HG02840 (cell line): ENCODE measurements around the gene WFDC5.
"Not testable (repeated sequence)": the region's sequence is repeated elsewhere in the genome, so short reads cannot be mapped to it uniquely, and the experiment has no call there.

Experiments used
- ATAC-seq: cut with Tn5 transposase; IDR thresholded peaks from one replicate; pipeline ENCODE4 v1.9.1; 2021; ENCODE audit warnings: mild to moderate bottlenecking, moderate library complexity, moderate number of reproducible peaks; ENCODE audit not compliant: unreplicated experiment, low FRiP score

Gene WFDC5, protein sequence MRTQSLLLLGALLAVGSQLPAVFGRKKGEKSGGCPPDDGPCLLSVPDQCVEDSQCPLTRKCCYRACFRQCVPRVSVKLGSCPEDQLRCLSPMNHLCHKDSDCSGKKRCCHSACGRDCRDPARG

DNA sequence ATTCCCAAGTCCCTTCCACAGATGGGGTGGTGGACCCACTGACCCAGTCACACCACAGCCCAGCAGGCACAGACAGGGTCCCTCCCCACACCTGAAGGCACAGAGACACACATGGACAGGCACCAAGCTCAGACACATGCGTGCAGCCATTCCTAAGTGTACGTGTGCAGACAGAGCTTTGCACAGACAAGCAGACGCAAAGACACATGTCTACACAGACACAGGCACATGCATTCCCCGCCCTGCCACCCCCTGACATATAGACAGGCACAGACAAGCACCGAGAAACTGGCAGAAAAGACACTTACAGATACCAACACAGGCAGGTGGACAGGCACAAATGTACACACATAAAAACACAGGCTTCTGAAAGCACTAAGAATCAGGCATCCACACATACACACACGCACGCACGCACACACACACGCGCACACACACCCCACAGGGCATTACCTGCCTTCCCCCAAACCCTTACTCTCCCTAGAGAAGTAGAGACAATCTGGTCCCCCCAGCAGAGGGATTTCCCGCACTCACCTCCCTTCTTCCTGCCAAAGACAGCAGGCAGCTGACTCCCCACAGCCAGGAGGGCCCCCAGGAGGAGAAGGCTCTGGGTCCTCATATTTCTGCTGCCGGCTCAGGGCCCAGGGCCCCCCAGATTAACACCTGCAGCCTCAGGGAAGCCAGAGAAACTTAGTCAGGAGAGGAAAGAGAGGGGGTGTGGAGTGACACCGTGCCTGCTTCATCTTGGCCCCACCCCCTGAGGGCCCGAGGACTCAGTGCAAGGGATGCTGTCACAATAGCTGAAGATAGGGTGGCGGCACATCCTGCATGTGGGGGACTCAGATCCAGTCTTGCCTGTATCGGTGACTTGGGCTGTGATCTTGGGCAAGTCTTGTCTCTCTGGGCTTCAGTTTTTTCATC is at the start of gene WFDC5:
TSS of gene WFDC5 (minus strand) at position 710 of the 921 bp plus-strand sequence. CDS start at position 619, 91 bp downstream.
- no peak for ATAC-seq

DNA sequence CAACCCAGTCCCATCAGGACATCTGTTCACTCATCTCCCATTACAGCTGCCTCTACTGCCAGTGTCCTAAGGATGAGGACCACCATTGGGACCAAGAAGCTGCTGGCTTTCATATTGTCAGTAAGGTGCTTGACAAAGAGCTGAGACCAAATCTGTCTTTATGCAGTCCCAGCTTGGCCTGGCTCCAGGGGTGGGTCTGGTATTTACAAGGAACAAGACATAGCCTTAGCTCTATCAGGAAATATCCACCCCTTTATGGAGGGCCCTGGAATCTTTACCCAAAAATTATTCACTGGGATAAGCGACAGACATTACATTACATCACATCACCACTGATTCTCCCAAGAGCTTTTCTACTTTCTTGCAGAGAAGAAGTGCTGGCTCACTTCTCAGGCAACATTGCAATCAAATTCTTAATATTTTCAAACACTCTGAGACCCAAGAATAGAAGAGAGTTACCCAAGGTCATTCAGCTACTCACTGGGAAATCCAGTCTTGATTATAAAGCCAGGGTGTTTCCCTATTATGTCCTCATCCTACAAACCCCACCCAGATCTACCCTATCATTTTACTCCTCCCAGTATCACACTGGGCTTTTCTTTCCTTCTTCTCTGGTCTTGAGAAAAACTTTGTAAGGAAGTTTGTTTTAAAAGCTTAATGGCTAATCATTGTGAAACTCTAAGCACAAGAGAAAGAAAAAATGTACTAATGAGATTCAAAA is 48.3 kb upstream of the WFDC5 start:
- ATAC-seq, result no peak

DNA sequence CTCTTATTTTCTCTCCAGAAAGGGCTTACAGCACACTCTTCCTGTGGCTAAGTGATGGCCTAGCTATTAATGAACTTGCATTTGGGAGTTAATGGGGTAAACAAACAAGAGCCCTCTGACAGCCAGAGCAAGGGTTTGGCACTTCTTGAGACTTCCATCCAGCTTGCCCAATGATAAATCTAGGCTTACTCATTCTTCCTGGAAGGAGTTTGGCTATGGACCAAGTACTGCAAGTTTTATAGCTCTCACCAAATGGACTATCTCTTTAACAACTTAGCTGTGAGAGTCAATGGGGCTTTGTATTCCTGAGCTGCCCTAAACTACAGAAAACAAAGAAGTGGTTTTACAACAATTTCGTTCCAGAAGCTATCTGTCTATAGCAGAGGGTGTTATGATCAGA is 43.0 kb upstream of the WFDC5 start:
- ATAC-seq, result no peak

DNA sequence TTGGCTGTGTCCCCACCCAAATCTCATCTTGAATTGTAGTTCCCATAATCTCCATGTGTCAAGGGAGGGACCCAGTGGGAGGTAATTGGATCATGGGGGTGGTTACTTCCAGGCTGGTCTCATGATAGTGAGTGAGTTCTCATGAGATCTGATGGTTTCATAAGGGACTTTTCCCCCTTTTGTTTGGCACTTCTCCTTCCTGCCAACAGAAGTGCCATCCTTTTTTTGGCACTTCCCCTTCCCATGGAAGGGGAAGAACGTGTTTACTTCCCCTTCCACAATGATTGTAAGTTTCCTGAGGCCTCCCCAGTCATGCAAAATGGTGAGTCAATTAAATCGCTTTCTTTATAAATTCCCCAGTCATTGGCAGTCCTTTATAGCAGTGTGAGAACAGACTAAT is 41.7 kb upstream of the WFDC5 start:
- ATAC-seq, result no peak

DNA sequence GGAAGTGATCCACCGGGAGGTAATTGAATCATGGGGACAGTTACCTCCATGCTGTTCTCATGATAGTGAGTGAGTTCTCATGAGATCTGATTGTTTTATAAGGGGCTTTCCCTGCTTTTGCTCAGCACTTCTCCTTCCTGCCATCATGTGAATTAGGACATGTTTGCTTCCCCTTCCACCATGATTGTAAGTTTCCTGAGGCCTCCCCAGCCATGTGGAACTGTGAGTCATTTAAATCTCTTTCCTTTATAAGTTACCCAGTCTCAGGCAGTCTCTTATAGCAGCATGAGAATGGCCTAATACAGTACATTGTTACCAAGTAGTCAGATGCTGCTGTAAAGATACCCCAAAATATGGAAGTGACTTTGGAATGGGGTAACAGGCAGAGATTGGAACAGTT is 39.8 kb upstream of the WFDC5 start:
- not testable (repeated sequence) for ATAC-seq

DNA sequence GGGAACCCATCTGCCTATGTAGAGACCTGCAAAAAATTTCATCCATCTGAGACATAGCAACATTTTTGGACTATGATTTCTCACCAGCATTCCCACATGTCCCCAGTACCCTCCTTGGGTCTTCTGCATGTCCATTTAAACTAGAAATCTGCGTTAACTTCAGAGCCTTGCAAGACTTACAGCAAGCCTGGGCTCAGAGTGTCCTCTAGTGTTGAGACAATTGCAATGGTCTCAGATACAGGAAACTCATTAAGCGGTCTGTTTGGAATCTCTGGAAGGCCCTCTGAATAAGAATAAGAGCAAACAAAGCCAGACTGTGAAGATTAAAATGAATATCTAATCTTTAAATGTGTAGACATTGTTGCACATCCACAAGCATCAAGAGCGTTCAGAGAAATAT is 39.2 kb upstream of the WFDC5 start:
- no peak for ATAC-seq

DNA sequence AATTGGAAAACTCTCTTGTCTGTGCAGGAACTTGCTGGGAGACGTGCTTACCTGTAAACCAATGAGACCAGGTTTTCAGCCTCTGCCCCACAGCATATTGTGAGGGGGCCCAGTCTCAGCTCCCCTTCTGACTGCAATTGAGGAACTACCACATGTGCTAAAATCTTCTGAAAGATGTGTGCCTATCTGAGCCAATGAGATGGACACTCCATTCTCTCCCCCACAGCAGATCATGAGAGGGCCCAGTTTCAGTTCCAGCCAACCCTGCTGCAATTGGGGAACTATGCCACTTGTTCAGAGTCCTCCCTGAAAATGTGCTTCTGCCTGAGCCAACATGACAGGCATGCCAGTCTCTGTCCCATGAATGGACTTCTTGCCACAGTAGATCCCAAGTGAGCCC is 38.8 kb upstream of the WFDC5 start:
- no peak for ATAC-seq

DNA sequence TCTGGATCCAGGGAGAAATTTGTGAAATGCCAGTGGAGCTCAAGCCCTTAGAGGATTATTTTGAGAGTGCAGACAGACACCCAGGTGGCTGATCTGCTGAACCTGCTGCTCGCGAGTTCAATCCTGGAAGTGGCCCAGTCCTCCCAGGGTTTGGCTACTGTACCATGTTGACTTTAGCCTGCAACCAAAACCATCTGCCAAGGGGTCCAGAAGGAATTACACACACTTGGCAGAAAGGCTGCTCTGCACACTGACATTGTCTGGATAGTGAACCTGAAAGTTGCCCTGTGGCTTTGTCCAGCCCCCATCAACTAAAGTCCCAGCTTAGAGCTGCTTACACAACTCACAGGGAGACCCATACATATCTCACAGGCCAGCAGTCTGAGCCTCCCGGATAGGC is 38.2 kb upstream of the WFDC5 start:
- ATAC-seq, result no peak

DNA sequence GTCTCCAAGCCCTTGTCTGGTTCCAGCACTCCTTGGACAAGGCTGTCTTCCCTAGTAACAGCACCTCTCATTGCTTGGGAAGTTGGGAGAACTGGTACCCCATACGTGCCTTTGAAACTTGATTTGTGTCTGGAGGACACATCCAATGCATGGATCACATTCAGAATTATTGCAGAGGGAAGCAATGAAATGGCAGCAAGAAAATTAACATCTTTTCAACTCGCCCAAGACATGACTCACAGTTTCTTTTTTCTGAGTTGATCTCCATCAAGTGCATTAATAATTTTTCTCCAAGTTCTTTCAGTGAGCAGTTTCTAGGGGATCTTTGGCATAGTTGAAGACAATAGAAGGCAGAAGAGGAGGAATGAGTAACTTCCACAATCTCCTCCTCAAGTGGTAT is 37.4 kb upstream of the WFDC5 start:
- ATAC-seq, result no peak

DNA sequence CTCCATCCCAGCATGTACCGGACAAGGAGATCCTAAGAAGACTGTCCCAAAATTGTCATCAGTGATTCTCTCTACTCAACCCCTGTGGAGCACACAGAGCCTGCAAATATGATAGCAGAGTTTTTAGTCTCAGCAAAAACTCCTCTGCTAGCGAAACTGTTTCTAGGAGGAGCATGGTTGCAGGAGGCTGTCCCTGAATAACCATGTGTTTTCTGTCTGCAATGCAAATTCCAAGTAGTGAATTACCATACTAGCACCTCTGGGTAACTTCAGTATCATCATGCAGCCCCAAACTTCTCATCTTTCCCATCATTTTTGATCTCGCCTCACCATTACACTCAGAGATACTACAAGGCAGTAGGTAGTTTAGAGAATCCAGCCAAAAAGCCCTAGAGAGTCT is 34.1 kb upstream of the WFDC5 start:
- ATAC-seq, result no peak

DNA sequence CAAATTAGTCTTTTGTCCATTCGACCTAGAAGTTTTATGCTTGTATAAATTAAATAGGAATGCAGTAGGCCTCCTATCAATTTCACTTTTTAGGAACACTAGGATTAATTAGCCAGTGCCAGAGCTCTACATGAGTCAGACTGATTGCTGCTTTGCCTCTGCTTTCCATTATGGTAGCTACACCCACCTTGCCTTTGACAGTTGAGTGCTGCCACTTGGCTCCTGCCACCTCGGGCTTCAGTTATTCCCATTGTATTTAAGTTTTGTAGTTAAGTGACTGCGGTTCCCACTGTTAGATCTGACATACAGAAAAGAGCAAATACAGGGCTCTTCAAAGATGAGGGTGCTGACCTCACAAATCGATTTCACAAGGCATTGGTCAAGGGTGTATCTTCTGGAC is 25.9 kb upstream of the WFDC5 start:
- no peak for ATAC-seq

DNA sequence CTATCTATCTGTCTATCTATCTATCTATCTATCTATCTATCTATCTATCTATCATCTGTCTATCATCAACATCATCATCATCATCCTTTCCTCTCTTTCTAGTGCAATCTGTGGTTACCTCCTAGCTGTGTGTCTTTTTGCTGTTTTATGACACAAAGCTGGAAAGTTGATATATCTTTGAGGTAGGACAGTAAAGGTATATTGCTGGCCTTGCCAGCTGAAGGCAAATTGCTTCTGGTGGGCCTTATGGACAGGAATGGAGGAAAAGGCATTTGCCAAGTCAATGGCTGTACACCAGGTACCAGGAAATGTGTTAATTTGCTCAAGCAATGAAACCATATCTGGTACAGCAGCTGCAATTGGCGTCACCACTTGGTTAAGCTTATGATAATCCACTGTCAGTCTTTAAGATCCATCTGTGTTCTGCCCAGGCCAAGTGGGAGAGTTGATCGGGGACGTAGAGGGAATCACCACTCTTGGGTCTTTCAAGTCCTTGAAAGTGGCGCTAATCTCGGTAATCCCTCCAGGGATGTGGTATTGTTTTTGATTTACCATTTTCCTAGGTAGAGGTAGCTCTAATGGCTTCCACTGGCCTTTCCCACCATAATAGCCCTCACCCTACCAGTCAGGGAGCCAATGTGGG is 24.9 kb upstream of the WFDC5 start:
- ATAC-seq, result not testable (repeated sequence)

DNA sequence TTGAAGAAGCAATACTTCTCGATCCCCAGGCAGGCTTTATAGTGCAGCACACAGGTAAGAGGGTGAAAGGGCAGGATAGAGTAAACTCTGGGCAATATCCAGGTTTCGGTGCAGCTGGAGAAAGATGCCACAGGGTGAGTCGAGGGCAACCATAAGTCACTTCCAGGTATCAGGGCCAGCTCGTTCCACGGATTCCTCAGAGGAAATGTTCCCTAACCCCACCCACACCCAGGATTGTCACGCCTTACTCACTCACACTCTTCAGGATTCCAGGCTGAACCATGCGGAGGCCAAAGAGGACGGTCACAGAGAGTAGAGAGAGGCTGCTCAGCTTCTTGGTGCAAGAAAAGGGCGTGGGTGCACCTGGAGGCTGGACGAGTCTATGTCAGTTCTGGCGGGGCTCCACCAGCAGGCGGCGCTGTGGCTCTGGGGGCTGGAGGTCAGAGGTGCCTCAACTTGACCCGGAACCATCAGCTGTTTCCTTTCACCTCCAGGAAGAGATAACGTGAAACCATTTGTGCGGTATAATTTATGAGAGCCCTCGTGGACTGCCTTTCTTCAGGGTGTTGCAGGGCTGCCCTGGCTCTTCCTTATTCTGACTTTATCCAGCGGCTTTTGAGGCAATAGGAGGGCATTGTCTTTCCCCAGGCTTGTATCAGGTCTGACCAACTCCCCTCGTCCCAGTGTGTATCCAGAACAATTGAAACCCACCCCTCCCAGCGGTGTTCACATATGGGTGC is 23.8 kb upstream of the WFDC5 start:
- ATAC-seq, result no peak

DNA sequence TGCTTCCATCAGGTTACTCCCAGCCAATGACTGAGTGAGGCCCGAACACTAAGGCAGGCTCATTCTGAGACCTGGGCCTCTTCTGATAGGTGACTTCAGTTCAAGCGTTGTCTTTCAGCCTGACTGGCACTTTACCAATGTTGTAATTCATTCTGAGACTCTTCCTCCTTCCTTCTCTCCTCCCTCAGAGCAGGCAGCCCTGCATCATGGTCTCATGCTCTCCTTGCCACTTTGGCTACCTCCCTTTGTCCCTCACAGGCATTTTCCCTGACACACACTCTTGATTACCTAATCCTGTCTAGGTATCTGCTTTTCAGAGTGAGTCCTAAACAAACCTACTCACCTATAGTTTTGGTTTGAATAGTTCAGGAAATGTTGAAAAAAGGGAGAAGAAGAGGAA is 21.9 kb upstream of the WFDC5 start:
- no peak for ATAC-seq

DNA sequence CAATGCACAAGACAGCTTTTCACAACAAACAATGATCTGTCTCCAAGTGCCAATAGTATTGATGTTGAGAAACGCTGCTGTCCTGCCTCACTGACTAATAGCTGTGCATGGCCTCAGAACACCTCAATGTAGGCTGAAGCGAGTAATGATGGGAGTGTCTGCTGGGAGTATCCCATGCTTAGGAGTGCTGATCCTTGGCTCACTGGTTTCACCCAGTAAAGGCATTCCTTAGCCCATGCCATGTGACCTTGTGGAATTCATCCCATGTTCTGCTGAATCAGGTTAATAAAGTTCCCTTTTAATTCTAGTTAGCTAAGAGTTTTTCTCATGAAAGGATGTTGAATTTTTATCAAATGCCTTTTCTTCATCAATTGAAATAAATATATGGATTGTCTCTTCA is 13.1 kb upstream of the WFDC5 start:
- no peak for ATAC-seq

DNA sequence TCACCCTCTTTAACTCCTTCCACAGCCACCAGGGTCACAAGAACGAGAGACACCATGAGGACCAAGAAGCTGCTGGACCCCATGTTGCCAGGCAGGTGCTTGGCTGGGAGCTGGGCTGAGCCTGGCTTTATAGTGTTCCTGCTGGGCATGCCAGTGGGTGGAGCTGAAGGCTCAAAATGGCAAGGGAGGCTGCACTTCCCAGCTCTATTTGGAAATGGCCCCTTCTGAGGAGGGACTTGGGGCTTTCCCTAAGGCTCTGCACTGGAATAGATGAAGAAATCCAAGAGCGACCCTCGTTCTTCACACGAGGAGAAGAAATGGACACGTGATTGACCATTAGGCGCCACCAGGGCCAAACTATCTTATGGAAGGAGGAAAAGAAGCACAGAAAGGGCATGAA is 9.4 kb upstream of the WFDC5 start, which contains the start of gene WFDC12:
TSS of gene WFDC12 (minus strand) at position 101 of the 400 bp plus-strand sequence. CDS start at position 83, 18 bp downstream.
- ATAC-seq, result no peak

DNA sequence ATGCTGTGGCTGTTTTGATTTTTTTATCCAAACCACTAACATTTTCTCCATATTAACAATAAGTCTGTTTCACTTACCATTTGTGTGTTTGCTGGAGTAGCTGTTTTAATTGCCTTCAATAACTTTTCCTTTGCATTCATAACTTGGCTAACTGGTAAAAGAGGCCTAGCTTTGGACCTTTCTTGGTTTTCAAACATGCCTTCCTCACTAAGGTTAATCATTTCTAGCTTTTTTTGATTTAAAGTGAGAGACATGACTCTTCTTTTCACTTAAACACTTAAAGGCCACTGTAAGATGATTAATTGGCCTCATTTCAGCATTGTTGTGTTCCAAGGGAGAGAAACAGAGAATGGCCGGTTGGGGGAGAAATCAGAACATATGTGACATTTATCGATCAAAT is 6.4 kb upstream of the WFDC5 start:
- ATAC-seq, result no peak

DNA sequence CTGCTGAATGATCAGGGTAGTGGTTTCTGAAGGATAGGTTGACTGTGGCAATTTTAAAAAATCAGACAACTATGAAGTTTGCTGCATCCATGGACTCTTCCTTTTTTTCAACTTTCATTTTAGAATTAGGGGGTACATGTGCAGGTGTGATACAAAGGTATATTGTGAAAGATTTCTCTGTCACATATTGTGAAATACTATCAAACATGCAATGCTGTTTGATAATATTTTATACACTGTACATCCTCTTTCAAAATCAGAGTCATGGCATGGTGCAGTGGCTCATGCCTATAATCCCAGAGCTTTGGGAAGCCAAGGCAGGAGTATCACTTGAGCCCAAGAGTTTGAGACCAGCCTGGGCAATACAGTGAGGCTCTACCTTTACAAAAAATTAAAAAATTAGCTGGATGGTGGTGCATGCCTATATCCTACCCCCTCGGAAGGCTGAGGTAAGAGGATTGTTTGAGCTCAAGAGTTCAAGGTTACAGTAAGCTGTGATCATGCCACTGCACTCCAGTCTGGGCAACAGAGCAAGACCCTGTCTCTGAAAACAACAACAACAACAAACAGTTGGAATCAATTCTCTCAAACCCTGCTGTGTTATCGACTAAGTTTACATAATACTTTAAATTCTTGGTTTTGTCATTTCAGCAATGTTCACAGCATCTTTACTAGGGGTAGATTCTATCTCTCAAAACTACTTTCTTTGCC is 4.7 kb upstream of the WFDC5 start:
- ATAC-seq, result no peak

DNA sequence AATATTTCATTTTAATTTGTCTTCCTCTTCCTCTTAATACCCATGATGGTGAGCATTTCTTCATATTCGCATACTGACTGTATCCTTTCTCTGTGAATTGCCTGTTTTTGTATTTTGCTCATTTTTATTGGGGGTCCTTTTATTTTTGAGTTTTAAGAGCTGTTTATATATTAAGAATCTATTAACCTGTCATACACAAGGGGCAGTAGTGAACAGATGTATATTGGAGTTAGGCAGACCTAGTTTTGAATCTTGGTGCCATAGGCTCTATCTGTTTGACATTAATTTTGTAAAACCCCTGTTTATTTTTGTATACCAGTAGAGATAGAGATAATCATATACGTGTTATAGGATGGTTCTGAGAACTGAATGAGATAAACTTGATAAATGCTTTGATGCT is 3.1 kb upstream of the WFDC5 start:
- no peak for ATAC-seq

DNA sequence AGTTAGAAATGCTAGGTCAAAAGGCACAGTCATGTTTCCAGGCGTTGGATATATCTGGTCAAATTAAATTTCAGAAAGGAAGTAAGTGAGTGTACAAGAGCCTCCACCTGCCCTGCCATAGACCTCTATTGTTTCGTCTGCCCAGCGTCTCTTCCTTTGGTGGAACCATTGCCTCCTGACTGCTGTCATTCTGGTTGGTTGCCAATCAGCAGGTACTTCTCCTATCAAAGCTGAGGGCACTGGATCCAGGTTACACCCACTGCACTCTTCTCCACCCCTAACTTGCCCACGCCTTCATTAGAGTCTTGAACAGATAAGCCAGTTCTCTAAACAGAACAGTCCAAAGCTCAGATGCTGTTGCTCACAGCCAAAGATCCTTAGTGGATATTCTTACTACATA is 2.6 kb upstream of the WFDC5 start:
- no peak for ATAC-seq
